ENCODE data around the gene AVPI1.

AVPI1 gene

GRCh38 chr10:97687785-97688781, 1.0 kb upstream of the AVPI1 start (continued):
- TF ChIP-seq, protein P1, sequence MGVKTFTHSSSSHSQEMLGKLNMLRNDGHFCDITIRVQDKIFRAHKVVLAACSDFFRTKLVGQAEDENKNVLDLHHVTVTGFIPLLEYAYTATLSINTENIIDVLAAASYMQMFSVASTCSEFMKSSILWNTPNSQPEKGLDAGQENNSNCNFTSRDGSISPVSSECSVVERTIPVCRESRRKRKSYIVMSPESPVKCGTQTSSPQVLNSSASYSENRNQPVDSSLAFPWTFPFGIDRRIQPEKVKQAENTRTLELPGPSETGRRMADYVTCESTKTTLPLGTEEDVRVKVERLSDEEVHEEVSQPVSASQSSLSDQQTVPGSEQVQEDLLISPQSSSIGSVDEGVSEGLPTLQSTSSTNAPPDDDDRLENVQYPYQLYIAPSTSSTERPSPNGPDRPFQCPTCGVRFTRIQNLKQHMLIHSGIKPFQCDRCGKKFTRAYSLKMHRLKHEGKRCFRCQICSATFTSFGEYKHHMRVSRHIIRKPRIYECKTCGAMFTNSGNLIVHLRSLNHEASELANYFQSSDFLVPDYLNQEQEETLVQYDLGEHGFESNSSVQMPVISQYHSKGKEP (tag by site-specific recombination; IDR thresholded peaks at IDR 0.05) = no peak
- TF ChIP-seq ZNF404 (tag by site-specific recombination; IDR thresholded peaks at IDR 0.05) = no peak
- no peak for TF ChIP-seq OVOL3 (tag by site-specific recombination; IDR thresholded peaks at IDR 0.05)
- TF ChIP-seq ZNF140 (tag by site-specific recombination; IDR thresholded peaks at IDR 0.05) = no peak
- TF ChIP-seq SCRT1 (tag by site-specific recombination; IDR thresholded peaks at IDR 0.05; ENCODE audit: borderline replicate concordance) = no peak
- no peak for TF ChIP-seq ZNF416 (tag by site-specific recombination; IDR thresholded peaks at IDR 0.05)
- TF ChIP-seq ZNF692 (tag by site-specific recombination; IDR thresholded peaks at IDR 0.05) = no peak
- TF ChIP-seq SETDB1 (IDR thresholded peaks at IDR 0.05; ENCODE audit: insufficient read length, low read length) = no peak
- no peak for TF ChIP-seq SP7 (tag by site-specific recombination; IDR thresholded peaks at IDR 0.05)
- TF ChIP-seq, protein P2, sequence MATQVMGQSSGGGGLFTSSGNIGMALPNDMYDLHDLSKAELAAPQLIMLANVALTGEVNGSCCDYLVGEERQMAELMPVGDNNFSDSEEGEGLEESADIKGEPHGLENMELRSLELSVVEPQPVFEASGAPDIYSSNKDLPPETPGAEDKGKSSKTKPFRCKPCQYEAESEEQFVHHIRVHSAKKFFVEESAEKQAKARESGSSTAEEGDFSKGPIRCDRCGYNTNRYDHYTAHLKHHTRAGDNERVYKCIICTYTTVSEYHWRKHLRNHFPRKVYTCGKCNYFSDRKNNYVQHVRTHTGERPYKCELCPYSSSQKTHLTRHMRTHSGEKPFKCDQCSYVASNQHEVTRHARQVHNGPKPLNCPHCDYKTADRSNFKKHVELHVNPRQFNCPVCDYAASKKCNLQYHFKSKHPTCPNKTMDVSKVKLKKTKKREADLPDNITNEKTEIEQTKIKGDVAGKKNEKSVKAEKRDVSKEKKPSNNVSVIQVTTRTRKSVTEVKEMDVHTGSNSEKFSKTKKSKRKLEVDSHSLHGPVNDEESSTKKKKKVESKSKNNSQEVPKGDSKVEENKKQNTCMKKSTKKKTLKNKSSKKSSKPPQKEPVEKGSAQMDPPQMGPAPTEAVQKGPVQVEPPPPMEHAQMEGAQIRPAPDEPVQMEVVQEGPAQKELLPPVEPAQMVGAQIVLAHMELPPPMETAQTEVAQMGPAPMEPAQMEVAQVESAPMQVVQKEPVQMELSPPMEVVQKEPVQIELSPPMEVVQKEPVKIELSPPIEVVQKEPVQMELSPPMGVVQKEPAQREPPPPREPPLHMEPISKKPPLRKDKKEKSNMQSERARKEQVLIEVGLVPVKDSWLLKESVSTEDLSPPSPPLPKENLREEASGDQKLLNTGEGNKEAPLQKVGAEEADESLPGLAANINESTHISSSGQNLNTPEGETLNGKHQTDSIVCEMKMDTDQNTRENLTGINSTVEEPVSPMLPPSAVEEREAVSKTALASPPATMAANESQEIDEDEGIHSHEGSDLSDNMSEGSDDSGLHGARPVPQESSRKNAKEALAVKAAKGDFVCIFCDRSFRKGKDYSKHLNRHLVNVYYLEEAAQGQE (tag by site-specific recombination; IDR thresholded peaks at IDR 0.05) = no peak
- TF ChIP-seq EGR2 (tag by site-specific recombination; IDR thresholded peaks at IDR 0.05; ENCODE audit: low read depth) = no peak
- no peak for TF ChIP-seq BCL11B (tag by site-specific recombination; IDR thresholded peaks at IDR 0.05; ENCODE audit: low read depth)
- no peak for TF ChIP-seq ZNF274 (IDR thresholded peaks at IDR 0.05; ENCODE audit: low read length)
- TF ChIP-seq ZNF274 (tag by site-specific recombination; IDR thresholded peaks at IDR 0.05; ENCODE audit: borderline replicate concordance) = no peak
- TF ChIP-seq ZNF366 (tag by site-specific recombination; conservative IDR thresholded peaks at IDR 0.05) = no peak
- TF ChIP-seq ZNF221 (tag by site-specific recombination; IDR thresholded peaks at IDR 0.05; ENCODE audit: borderline replicate concordance) = no peak
- TF ChIP-seq ZFP41 (tag by site-specific recombination; IDR thresholded peaks at IDR 0.05; ENCODE audit: borderline replicate concordance) = no peak
- no peak for TF ChIP-seq ZNF837 (tag by site-specific recombination; IDR thresholded peaks at IDR 0.05)
- 0 out of 2 replicates have a peak, but pooled peaks have one; percentile 9 for TF ChIP-seq ZNF341 (tag by site-specific recombination; IDR thresholded peaks at IDR 0.05; ENCODE audit: low read depth)
- no peak for TF ChIP-seq ZNF660 (tag by site-specific recombination; IDR thresholded peaks at IDR 0.05)
- no peak for TF ChIP-seq ZNF155 (tag by site-specific recombination; IDR thresholded peaks at IDR 0.05)
- TF ChIP-seq ZNF473 (tag by site-specific recombination; IDR thresholded peaks at IDR 0.05) = no peak
- no peak for TF ChIP-seq ZNF664 (tag by site-specific recombination; IDR thresholded peaks at IDR 0.05)
- TF ChIP-seq, protein P3, sequence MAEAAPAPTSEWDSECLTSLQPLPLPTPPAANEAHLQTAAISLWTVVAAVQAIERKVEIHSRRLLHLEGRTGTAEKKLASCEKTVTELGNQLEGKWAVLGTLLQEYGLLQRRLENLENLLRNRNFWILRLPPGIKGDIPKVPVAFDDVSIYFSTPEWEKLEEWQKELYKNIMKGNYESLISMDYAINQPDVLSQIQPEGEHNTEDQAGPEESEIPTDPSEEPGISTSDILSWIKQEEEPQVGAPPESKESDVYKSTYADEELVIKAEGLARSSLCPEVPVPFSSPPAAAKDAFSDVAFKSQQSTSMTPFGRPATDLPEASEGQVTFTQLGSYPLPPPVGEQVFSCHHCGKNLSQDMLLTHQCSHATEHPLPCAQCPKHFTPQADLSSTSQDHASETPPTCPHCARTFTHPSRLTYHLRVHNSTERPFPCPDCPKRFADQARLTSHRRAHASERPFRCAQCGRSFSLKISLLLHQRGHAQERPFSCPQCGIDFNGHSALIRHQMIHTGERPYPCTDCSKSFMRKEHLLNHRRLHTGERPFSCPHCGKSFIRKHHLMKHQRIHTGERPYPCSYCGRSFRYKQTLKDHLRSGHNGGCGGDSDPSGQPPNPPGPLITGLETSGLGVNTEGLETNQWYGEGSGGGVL (tag by site-specific recombination; IDR thresholded peaks at IDR 0.05) = peak; percentile 26; the same call in 1 of the 2 replicates
- TF ChIP-seq ZNF48 (tag by site-specific recombination; IDR thresholded peaks at IDR 0.05) = no peak
- no peak for TF ChIP-seq IKZF3 (tag by site-specific recombination; IDR thresholded peaks at IDR 0.05)
- no peak; the same call in 1 of the 2 replicates for TF ChIP-seq MZF1 (tag by site-specific recombination; IDR thresholded peaks at IDR 0.05; ENCODE audit: borderline replicate concordance)
- no peak for TF ChIP-seq GLI2 (tag by site-specific recombination; IDR thresholded peaks at IDR 0.05; ENCODE audit: borderline replicate concordance, low read depth)
- no peak for TF ChIP-seq ZNF623 (tag by site-specific recombination; IDR thresholded peaks at IDR 0.05)
- no peak for TF ChIP-seq ZBTB48 (tag by site-specific recombination; IDR thresholded peaks at IDR 0.05)
- peak; percentile 45; the same call in 1 of the 2 replicates for TF ChIP-seq ZNF629 (tag by site-specific recombination; IDR thresholded peaks at IDR 0.05)
- TF ChIP-seq ZBTB7A (tag by site-specific recombination; IDR thresholded peaks at IDR 0.05; ENCODE audit: low read depth) = no peak
- TF ChIP-seq ZNF175 (tag by site-specific recombination; IDR thresholded peaks at IDR 0.05) = no peak

All from HEK293 (cell line).